HEK293 (cell line): ENCODE measurements around the gene GALNT10.

Experiments
- CTCF ChIP-seq: fragments of 450-650 bp; formaldehyde crosslinking; IDR thresholded peaks from 2 replicates; pipeline ENCODE4 v1.5.1; 2016; ENCODE audit warnings: missing biosample characterization, missing genetic modification characterization
- HIC1 ChIP-seq: fragments of 450-650 bp; formaldehyde crosslinking; IDR thresholded peaks from 2 replicates; pipeline ENCODE4 v1.5.1; 2016; ENCODE audit warnings: missing biosample characterization, missing genetic modification characterization
- PRDM1 ChIP-seq: fragments of 450-650 bp; formaldehyde crosslinking; IDR thresholded peaks from 2 replicates; pipeline ENCODE4; 2016; ENCODE audit warnings: missing biosample characterization, missing genetic modification characterization
- ZBTB7A ChIP-seq: fragments of 450-650 bp; formaldehyde crosslinking; IDR thresholded peaks from 2 replicates; pipeline ENCODE4 v1.5.1; 2016; ENCODE audit warnings: low read depth, missing biosample characterization, missing genetic modification characterization
- ZFP69B ChIP-seq: fragments of 450-650 bp; formaldehyde crosslinking; IDR thresholded peaks from 2 replicates; pipeline ENCODE4 v1.5.1; 2016; ENCODE audit warnings: missing biosample characterization, missing genetic modification characterization
- ZNF274 ChIP-seq, 2 experiments: fragments of 200-500 bp in 1 of 2; fragments of 450-650 bp in 1 of 2; sonication (Bioruptor generic) in 1 of 2; formaldehyde crosslinking in 1 of 2; IDR thresholded peaks; 2 replicates each; pipeline versions ENCODE4 v1.5.1 to v1.6.1; 2014 to 2016; ENCODE audit warnings: borderline replicate concordance in 1 of 2, inconsistent platforms in 1 of 2, low read length in 1 of 2, missing biosample characterization in 1 of 2, missing genetic modification characterization in 1 of 2
- ZNF324 ChIP-seq: fragments of 450-650 bp; formaldehyde crosslinking; IDR thresholded peaks from 2 replicates; pipeline ENCODE4 v1.5.1; 2016; ENCODE audit warnings: missing biosample characterization, missing genetic modification characterization
- ZNF514 ChIP-seq: fragments of 450-650 bp; formaldehyde crosslinking; IDR thresholded peaks from 2 replicates; pipeline ENCODE4 v1.5.1; 2016; ENCODE audit warnings: missing biosample characterization, missing genetic modification characterization
- ZNF76 ChIP-seq: fragments of 450-650 bp; formaldehyde crosslinking; IDR thresholded peaks from 2 replicates; pipeline ENCODE4; 2016; ENCODE audit warnings: low read depth, missing biosample characterization, missing genetic modification characterization, borderline replicate concordance

GRCh38 chr5:154330097-154330667 is 139.6 kb downstream of the GALNT10 start:
- TF ChIP-seq ZNF274 (IDR thresholded peaks at IDR 0.05; ENCODE audit: low read length): no peak
- TF ChIP-seq ZNF274 (tag by site-specific recombination; IDR thresholded peaks at IDR 0.05; ENCODE audit: borderline replicate concordance): no peak
- TF ChIP-seq PRDM1 (tag by site-specific recombination): no peak
- no peak for TF ChIP-seq ZBTB7A
- TF ChIP-seq ZNF324 (tag by site-specific recombination): no peak
- TF ChIP-seq ZNF76 (tag by site-specific recombination): no peak
- TF ChIP-seq HIC1: no peak
- TF ChIP-seq ZNF514 (tag by site-specific recombination): no peak
- no peak for TF ChIP-seq ZFP69B (tag by site-specific recombination)
- TF ChIP-seq CTCF (tag by site-specific recombination): no peak
